HG03521 (cell line): Measurements from ENCODE around the gene MRPL12.

Experiments used
- ATAC-seq: cut with Tn5 transposase; IDR thresholded peaks from one replicate; pipeline ENCODE4 v1.9.1; 2021; ENCODE audit warnings: mild to moderate bottlenecking, moderate library complexity; ENCODE audit not compliant: unreplicated experiment

MRPL12 gene

GRCh38 chr17:81682565-81683207, 20.5 kb upstream of the MRPL12 start:
- ATAC-seq, result no peak

- no peak for ATAC-seq
These were observed 20.0 kb upstream of the MRPL12 start for GRCh38 chr17:81683208-81683583.

- ATAC-seq, result peak; percentile 93
These were observed 19.4 kb upstream of the MRPL12 start, which contains the start of the genes ARL16 and HGS for GRCh38 chr17:81683584-81684441. ARL16 (minus strand) TSS chr17:81683797; CDS start chr17:81683753, 44 bp downstream. HGS (plus strand) TSS chr17:81684011; CDS start chr17:81684067, 56 bp downstream.

- no peak for ATAC-seq
These were observed 18.7 kb upstream of the MRPL12 start for GRCh38 chr17:81684442-81684911.

GRCh38 chr17:81685108-81685507, 18.1 kb upstream of the MRPL12 start:
- ATAC-seq, result no peak

GRCh38 chr17:81686614-81687013, 16.6 kb upstream of the MRPL12 start:
- no peak for ATAC-seq

GRCh38 chr17:81687770-81688541, 15.2 kb upstream of the MRPL12 start:
- ATAC-seq, result no peak

GRCh38 chr17:81688616-81689015, 14.6 kb upstream of the MRPL12 start:
- no peak for ATAC-seq

GRCh38 chr17:81690066-81690465, 13.1 kb upstream of the MRPL12 start:
- ATAC-seq, result no peak

GRCh38 chr17:81690549-81690948, 12.6 kb upstream of the MRPL12 start:
- ATAC-seq, result no peak

- no peak for ATAC-seq
These were observed 12.0 kb upstream of the MRPL12 start for GRCh38 chr17:81691196-81691595.

GRCh38 chr17:81691608-81692007, 11.6 kb upstream of the MRPL12 start:
- no peak for ATAC-seq

- no peak for ATAC-seq
These were observed 9.5 kb upstream of the MRPL12 start for GRCh38 chr17:81693509-81694210.

GRCh38 chr17:81694810-81695209, 8.4 kb upstream of the MRPL12 start:
- no peak for ATAC-seq

GRCh38 chr17:81695211-81695610, 8.0 kb upstream of the MRPL12 start:
- ATAC-seq, result no peak

- ATAC-seq, result no peak
These were observed 7.4 kb upstream of the MRPL12 start for GRCh38 chr17:81695801-81696200.

GRCh38 chr17:81696218-81696941, 6.8 kb upstream of the MRPL12 start:
- ATAC-seq, result no peak

GRCh38 chr17:81697261-81698044, 5.7 kb upstream of the MRPL12 start:
- ATAC-seq, result no peak
